Measurements from ENCODE around the gene SAMM50. TPM values are rescaled to one million over a fixed set of nuclear protein-coding genes. Genes with fewer than 3 reads are reported as not detected.

SAMM50 gene
- total and polyA plus RNA-seq, 2 experiments from 2014 or later: 56.8 to 92.0 TPM

DNA sequence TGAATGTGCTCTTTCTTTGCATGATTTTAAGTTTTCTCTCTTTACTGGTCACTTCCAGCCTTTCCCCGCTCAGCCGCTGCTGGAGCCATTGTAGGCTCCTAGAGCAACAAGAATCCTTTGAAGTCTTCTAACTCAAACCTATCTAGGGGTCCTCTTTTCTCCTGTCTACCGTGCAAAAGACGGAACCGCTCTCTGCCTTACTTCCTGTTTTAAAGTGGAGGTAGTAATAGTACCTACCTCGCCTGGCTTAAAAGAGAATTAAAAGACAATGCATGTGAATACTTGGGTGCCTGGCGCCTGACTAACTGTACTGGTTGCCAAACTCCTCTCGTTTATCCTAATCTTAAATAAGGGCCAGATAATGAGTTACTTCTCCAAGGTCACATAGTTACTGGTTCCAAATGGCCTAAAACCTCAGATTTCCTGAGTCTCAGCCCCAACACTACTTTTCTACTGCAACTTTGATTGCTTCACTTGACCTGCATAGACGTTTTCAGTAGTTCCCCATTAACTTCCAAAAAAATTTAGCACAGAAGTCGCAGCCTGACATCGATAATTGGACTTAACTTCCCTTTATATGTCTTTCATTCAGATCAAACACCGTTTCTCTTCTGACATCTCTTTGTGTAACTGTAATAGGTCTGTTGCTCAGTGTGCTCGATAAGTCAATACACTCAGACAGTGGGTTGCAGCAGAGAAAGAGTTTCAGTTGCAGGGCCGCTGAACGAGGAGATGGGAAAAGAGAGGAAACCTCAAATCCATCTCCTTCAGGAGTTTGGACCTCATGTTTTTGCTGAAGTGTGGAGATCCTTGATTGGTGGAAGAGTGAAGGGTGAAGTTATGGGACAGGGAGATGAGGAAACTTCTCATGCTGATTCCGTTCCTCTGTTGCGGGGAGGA lies 891 bp downstream of the SAMM50 start:
- peaks cover 10% of the 10 kb centered on the region for H3K4me1 ChIP-seq (ENCODE audit: low read depth)
- H3K27ac ChIP-seq: peak overlapping the region; percentile 87
- peak overlapping the region; percentile 55 for H3K4me3 ChIP-seq
- H3K36me3 ChIP-seq: no peaks in the 10 kb centered on the region
- peak in 1 of 2 donors; percentile 34 for DNase-seq (ENCODE audit: low read depth in 1 of 2, low spot score in 1 of 2)
- H3K27me3 ChIP-seq: no peaks in the 10 kb centered on the region
- TF ChIP-seq, protein P1, sequence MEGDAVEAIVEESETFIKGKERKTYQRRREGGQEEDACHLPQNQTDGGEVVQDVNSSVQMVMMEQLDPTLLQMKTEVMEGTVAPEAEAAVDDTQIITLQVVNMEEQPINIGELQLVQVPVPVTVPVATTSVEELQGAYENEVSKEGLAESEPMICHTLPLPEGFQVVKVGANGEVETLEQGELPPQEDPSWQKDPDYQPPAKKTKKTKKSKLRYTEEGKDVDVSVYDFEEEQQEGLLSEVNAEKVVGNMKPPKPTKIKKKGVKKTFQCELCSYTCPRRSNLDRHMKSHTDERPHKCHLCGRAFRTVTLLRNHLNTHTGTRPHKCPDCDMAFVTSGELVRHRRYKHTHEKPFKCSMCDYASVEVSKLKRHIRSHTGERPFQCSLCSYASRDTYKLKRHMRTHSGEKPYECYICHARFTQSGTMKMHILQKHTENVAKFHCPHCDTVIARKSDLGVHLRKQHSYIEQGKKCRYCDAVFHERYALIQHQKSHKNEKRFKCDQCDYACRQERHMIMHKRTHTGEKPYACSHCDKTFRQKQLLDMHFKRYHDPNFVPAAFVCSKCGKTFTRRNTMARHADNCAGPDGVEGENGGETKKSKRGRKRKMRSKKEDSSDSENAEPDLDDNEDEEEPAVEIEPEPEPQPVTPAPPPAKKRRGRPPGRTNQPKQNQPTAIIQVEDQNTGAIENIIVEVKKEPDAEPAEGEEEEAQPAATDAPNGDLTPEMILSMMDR (IDR thresholded peaks at IDR 0.05; ENCODE audit: low read depth, low read length): no peak
- H3K9me3 ChIP-seq (ENCODE audit: low read depth): no peaks in the 10 kb centered on the region

DNA sequence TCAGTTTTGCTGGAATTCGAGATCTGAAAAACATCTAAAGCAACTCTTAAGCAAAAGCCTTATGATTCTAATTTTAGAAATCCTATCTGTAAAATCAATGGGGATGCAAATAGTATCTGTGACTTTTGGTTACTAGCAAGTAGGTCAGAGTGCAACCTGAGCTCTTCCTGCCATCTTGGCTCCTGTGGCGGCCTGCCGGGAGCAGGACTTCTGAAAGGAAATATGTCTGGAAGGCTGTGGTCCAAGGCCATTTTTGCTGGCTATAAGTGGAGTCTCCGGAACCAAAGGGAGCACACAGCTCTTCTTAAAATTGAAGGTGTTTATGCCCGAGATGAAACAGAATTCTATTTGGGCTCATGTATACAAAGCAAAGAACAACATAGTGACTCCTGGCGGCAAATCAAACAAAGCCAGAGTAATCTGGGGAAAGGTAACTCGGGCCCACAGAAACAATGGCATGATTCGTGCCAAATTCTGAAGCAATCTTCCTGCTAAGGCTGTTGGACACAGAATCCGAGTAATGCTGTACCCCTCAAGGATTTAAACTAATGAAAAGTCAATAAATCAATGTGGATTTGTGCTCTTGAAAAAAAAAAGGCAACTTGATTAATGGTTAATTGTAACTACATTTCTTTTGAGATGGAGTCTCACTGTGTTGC lies 1.7 kb downstream of the SAMM50 start:
- DNase-seq (ENCODE audit: low read depth in 1 of 2, low spot score in 1 of 2): peak in 1 of 2 donors; percentile 49
- peak overlapping the region; percentile 87 for H3K27ac ChIP-seq

DNA sequence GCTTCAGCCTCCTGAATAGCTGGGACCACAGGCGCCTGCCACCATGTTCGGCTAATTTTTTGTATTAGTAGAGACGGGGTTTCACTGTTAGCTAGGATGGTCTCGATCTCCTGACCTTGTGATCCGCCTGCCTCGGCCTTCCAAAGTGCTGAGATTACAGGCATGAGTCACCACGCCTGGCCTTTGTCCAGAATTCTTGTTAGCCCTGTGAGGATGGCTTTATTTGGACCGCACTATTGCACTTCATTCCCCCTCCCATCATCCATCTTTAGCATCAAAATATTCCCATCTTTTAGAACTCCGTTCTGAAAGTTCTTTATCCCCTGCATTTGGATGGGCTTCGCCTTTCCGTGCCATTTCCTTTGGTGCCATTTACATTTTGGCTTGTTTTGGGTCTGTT lies 2.6 kb downstream of the SAMM50 start:
- TF ChIP-seq, protein P1 (IDR thresholded peaks at IDR 0.05; ENCODE audit: low read depth, low read length): no peak
- no peaks in the 10 kb centered on the region for H3K36me3 ChIP-seq
- DNase-seq (ENCODE audit: low read depth in 1 of 2, low spot score in 1 of 2): peak in 1 of 2 donors; percentile 57

More for the DNA sequence above, 1.7 kb downstream of the SAMM50 start:
- Histone ChIP-seq H3K27me3 (no peaks in the 10 kb centered on the region), H3K4me3 (peak overlapping the region; percentile 55), H3K4me1 (ENCODE audit: low read depth) (peaks cover 10% of the 10 kb centered on the region), H3K36me3 (no peaks in the 10 kb centered on the region), H3K9me3 (ENCODE audit: low read depth) (no peaks in the 10 kb centered on the region)
- TF ChIP-seq, protein P1 (IDR thresholded peaks at IDR 0.05; ENCODE audit: low read depth, low read length): no peak

DNA sequence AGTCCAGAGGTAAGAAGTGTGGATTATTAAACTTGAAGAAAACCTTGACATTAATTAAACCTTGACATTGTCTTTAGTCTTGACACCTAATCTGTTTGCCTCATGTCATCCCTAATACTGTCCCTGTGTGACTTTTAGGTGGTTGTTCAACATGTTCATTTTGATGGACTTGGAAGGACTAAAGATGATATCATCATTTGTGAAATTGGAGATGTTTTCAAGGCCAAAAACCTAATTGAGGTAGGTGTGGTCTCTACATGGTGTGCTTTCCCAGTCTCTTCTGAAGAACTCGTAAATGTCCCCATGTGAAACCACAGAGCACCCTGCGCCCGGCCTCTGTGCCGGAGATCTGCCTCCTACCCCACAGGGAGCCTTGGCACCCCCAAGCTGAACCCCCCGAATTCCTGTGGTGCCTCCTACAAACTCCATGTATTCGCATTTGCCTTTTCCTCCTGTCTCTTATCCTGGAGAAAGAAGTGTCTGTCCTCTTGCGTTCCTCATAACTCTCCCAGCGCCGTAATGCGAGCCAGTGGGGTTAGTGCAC lies 9.1 kb downstream of the SAMM50 start:
- Histone ChIP-seq H3K27ac (no peak overlapping the region), H3K36me3 (peaks cover 40% of the 10 kb centered on the region), H3K9me3 (ENCODE audit: low read depth) (no peaks in the 10 kb centered on the region), H3K27me3 (no peaks in the 10 kb centered on the region), H3K4me1 (ENCODE audit: low read depth) (no peaks in the 10 kb centered on the region), H3K4me3 (no peak overlapping the region)
- no peak for DNase-seq (ENCODE audit: low read depth in 1 of 2, low spot score in 1 of 2)
- TF ChIP-seq, protein P1 (IDR thresholded peaks at IDR 0.05; ENCODE audit: low read depth, low read length): no peak

More for the DNA sequence above, 2.6 kb downstream of the SAMM50 start:
- Histone ChIP-seq H3K4me3 (no peak overlapping the region), H3K9me3 (ENCODE audit: low read depth) (no peaks in the 10 kb centered on the region), H3K4me1 (ENCODE audit: low read depth) (peaks cover 10% of the 10 kb centered on the region), H3K27ac (no peak overlapping the region), H3K27me3 (no peaks in the 10 kb centered on the region)

DNA sequence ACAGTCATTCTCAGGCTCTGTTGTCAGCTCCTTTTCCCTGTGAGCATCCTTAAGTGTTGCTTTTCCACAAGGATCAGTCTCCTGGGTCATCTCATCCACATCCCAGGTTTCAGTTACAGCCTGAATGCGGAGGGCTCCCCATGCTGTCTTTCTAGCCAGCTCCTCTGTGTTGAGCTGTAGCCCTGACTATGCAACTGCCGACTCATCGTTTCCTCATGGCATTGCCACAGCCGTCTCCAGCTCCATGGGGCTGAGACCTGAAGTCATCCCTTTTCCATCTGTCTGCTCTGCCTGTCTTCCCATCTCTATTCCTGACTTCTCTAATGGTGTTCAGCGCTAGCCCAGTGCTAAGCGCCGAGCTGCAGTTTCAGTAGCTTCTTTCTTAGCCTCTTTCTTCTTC lies 11.8 kb downstream of the SAMM50 start:
- no peaks in the 10 kb centered on the region for H3K27me3 ChIP-seq
- TF ChIP-seq, protein P1 (IDR thresholded peaks at IDR 0.05; ENCODE audit: low read depth, low read length): no peak
- no peak overlapping the region for H3K4me3 ChIP-seq
- no peaks in the 10 kb centered on the region for H3K9me3 ChIP-seq (ENCODE audit: low read depth)
- peaks cover 46% of the 10 kb centered on the region for H3K36me3 ChIP-seq
- H3K4me1 ChIP-seq (ENCODE audit: low read depth): no peaks in the 10 kb centered on the region
- peak in 1 of 2 donors; percentile 5 for DNase-seq (ENCODE audit: low read depth in 1 of 2, low spot score in 1 of 2)
- no peak overlapping the region for H3K27ac ChIP-seq
